ENCODE data around the gene GLTP. TPM values are rescaled to one million over a fixed set of nuclear protein-coding genes. Genes with fewer than 3 reads are reported as not detected.
A peak's percentile ranks its signal among the peaks of the same experiment; 100 is the strongest.

The GLTP gene
- total and polyA plus RNA-seq, 2 experiments from 2014 or later, result 28.4 to 33.4 TPM

DNA sequence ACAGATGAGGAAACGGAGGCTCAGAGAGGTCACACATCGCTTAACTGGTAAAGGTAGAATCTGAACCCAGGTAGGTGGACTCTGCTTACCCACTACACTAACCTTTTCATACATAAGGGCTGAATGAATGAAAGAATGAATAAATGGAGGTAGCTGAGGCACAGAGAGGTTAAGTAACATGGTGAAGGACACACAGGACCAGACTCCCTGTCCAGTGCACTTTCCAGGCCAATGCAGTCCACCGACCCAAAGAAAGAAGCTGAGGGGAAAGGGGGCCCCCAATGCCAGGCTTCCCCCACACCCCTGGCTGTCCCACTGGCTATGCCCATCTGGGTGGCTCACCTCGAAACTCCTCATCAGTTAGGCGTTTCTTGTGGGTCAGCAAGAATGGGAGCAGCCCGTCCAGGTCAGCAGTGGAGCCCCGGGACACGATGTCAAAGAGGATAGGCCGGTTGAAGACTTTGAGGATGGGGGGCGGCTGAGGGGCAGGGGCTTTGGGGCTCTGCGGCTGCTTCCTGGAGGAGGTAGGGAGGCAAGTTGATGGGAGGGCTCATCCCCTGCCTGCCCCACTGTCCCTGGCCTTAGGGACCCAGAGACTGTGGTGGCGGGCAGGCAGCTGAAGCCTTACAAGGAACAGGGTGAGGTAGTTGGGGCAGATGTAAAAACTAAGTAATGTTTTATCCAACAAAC, 72.2 kb downstream of the GLTP start:
- Histone ChIP-seq H3K4me1 (ENCODE audit: insufficient read depth) (no peaks in the 10 kb centered on the region), H3K27me3 (no peaks in the 10 kb centered on the region), H3K27ac (no peak overlapping the region), H3K9me3 (ENCODE audit: low read depth) (no peaks in the 10 kb centered on the region), H4K20me1 (ENCODE audit: insufficient read depth, poor library complexity, severe bottlenecking) (no peaks in the 10 kb centered on the region), H3K9me2 (replicated peaks; ENCODE audit: insufficient read depth) (no peaks in the 10 kb centered on the region), H2AFZ (no peak overlapping the region), H3K4me3 (no peak overlapping the region), H3K36me3 (replicated peaks; ENCODE audit: insufficient read depth, low read depth) (no peaks in the 10 kb centered on the region), H3K79me2 (no peaks in the 10 kb centered on the region), H3K4me2 (no peak overlapping the region)
- TF ChIP-seq, protein P1, sequence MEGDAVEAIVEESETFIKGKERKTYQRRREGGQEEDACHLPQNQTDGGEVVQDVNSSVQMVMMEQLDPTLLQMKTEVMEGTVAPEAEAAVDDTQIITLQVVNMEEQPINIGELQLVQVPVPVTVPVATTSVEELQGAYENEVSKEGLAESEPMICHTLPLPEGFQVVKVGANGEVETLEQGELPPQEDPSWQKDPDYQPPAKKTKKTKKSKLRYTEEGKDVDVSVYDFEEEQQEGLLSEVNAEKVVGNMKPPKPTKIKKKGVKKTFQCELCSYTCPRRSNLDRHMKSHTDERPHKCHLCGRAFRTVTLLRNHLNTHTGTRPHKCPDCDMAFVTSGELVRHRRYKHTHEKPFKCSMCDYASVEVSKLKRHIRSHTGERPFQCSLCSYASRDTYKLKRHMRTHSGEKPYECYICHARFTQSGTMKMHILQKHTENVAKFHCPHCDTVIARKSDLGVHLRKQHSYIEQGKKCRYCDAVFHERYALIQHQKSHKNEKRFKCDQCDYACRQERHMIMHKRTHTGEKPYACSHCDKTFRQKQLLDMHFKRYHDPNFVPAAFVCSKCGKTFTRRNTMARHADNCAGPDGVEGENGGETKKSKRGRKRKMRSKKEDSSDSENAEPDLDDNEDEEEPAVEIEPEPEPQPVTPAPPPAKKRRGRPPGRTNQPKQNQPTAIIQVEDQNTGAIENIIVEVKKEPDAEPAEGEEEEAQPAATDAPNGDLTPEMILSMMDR (IDR thresholded peaks at IDR 0.05; ENCODE audit: poor library complexity), result no peak
- TF ChIP-seq EZH2phosphoT487 (IDR thresholded peaks at IDR 0.05; ENCODE audit: low read depth, severe bottlenecking, unreplicated experiment), result no peak
- no peak for TF ChIP-seq EZH2 (IDR thresholded peaks at IDR 0.05; ENCODE audit: borderline replicate concordance)
- WGBS (ENCODE audit: low lambda C conversion rate, missing lambda C conversion rate), result 93% methylated on average over 12 of the region's 12 CpGs
- DNase-seq (ENCODE audit: low spot score), result no peak

DNA sequence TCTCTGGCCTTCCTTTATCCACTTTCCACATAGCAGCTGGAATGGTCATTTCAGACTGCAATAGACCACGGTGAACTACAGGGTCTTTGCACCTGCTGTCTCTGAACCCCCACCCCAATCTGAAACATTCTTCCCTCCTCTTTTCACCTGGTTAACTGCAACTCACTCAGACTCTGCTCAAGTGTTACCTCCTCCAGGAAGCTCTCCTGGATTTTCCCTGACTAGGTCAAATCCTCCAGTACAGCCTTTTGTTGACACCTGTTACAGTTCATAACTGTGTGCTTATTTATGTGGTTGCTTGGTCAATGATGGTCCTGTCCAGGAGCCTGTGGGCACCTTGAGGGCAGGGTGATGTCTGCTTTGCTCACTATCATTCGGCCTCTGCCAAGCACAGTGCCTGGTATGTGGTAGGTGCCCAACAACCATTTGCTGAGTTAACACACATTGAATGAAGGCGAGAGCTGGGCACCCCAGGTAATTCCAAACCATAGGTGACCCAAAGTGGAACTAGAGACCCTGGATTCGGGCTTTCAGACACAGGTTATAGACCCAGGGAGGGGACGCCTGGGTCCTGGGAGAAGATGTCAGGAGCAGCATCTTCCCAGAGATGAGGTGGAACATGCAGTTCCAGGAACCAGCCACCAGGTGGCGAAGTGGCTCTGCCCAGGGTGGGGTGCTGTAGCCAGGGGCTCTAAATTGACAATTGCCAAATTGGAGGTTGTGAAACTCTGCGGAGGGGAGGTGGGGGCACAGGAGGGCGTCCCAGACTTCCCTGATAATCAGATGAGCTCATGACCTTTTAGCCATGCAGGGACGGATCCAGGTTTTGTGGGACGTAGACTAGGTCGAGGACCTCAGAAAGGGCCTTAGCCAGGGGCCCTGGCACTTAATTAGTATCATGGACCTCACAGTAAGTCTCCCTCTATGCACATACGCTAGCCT, 75.2 kb downstream of the GLTP start:
- WGBS (ENCODE audit: low lambda C conversion rate, missing lambda C conversion rate), result 59% methylated on average over 9 of the region's 12 CpGs

GRCh38 chr12:109803678-109804077, 76.7 kb downstream of the GLTP start:
- no peak overlapping the region for H2AFZ ChIP-seq
- no peaks in the 10 kb centered on the region for H3K9me3 ChIP-seq (ENCODE audit: low read depth)
- no peak overlapping the region for H3K4me2 ChIP-seq
- no peaks in the 10 kb centered on the region for H3K9me2 ChIP-seq (replicated peaks; ENCODE audit: insufficient read depth)
- no peaks in the 10 kb centered on the region for H3K36me3 ChIP-seq (replicated peaks; ENCODE audit: insufficient read depth, low read depth)
- H3K27me3 ChIP-seq, result no peaks in the 10 kb centered on the region
- TF ChIP-seq EZH2phosphoT487 (IDR thresholded peaks at IDR 0.05; ENCODE audit: low read depth, severe bottlenecking, unreplicated experiment), result no peak
- H3K79me2 ChIP-seq, result no peaks in the 10 kb centered on the region
- WGBS (ENCODE audit: low lambda C conversion rate, missing lambda C conversion rate), result 87% methylated on average over 3 of the region's 3 CpGs
- no peak for DNase-seq (ENCODE audit: low spot score)
- no peaks in the 10 kb centered on the region for H3K4me1 ChIP-seq (ENCODE audit: insufficient read depth)
- no peak overlapping the region for H3K4me3 ChIP-seq
- H3K27ac ChIP-seq, result no peak overlapping the region
- H4K20me1 ChIP-seq (ENCODE audit: insufficient read depth, poor library complexity, severe bottlenecking), result no peaks in the 10 kb centered on the region

More for the DNA sequence above, 75.2 kb downstream of the GLTP start:
- no peak overlapping the region for H3K4me3 ChIP-seq
- H3K9me2 ChIP-seq (replicated peaks; ENCODE audit: insufficient read depth), result no peaks in the 10 kb centered on the region
- H3K79me2 ChIP-seq, result no peaks in the 10 kb centered on the region
- H3K27me3 ChIP-seq, result no peaks in the 10 kb centered on the region
- no peak overlapping the region for H3K4me2 ChIP-seq
- H4K20me1 ChIP-seq (ENCODE audit: insufficient read depth, poor library complexity, severe bottlenecking), result no peaks in the 10 kb centered on the region
- no peak for TF ChIP-seq EZH2phosphoT487 (IDR thresholded peaks at IDR 0.05; ENCODE audit: low read depth, severe bottlenecking, unreplicated experiment)
- TF ChIP-seq EZH2 (IDR thresholded peaks at IDR 0.05; ENCODE audit: borderline replicate concordance), result no peak
- TF ChIP-seq, protein P1 (IDR thresholded peaks at IDR 0.05; ENCODE audit: poor library complexity), result peak; percentile 86
- DNase-seq (ENCODE audit: low spot score), result peak; percentile 63
- H3K27ac ChIP-seq, result no peak overlapping the region
- no peaks in the 10 kb centered on the region for H3K36me3 ChIP-seq (replicated peaks; ENCODE audit: insufficient read depth, low read depth)
- H3K4me1 ChIP-seq (ENCODE audit: insufficient read depth), result no peaks in the 10 kb centered on the region
- no peak overlapping the region for H2AFZ ChIP-seq
- no peaks in the 10 kb centered on the region for H3K9me3 ChIP-seq (ENCODE audit: low read depth)

DNA sequence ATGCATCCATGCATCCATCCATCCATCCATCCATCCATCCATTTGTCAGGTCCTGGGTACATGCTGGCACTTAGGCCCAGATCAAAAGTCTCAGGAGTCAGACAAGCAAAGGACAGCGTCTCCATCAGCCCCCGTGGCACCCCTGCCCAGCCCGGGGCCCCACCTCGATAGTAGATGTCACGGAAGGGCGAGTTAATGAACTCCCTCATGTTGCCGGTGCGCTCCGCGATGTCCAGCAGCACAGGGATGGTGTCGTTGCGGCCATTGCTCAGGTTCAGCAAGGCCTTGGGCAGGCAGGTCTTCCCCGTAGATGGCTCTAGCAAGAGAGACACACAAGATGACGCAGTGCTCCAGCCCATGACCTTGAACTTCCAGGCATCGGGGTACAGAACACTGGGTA, 77.5 kb downstream of the GLTP start:
- H3K79me2 ChIP-seq, result no peaks in the 10 kb centered on the region
- no peaks in the 10 kb centered on the region for H3K36me3 ChIP-seq (replicated peaks; ENCODE audit: insufficient read depth, low read depth)
- no peak overlapping the region for H3K4me2 ChIP-seq
- H2AFZ ChIP-seq, result no peak overlapping the region
- no peaks in the 10 kb centered on the region for H3K9me3 ChIP-seq (ENCODE audit: low read depth)
- WGBS (ENCODE audit: low lambda C conversion rate, missing lambda C conversion rate), result 98% methylated on average over 15 of the region's 15 CpGs
- H3K9me2 ChIP-seq (replicated peaks; ENCODE audit: insufficient read depth), result no peaks in the 10 kb centered on the region
- H3K4me3 ChIP-seq, result no peak overlapping the region
- H3K4me1 ChIP-seq (ENCODE audit: insufficient read depth), result no peaks in the 10 kb centered on the region
- DNase-seq (ENCODE audit: low spot score), result no peak
- no peak overlapping the region for H3K27ac ChIP-seq
- no peaks in the 10 kb centered on the region for H4K20me1 ChIP-seq (ENCODE audit: insufficient read depth, poor library complexity, severe bottlenecking)
- TF ChIP-seq EZH2 (IDR thresholded peaks at IDR 0.05; ENCODE audit: borderline replicate concordance) (no peak), EZH2phosphoT487 (IDR thresholded peaks at IDR 0.05; ENCODE audit: low read depth, severe bottlenecking, unreplicated experiment) (no peak)
- TF ChIP-seq, protein P1 (IDR thresholded peaks at IDR 0.05; ENCODE audit: poor library complexity), result no peak
- H3K27me3 ChIP-seq, result no peaks in the 10 kb centered on the region
